Activated CD8-positive, alpha-beta T cell treated with anti-CD3 and anti-CD28 coated beads, Interleukin-2, amount 10 ng/mL, durations not matched to agents 7 days and 5 days (primary cell): ENCODE measurements around the gene NYNRIN. TPM values are rescaled to one million over a fixed set of nuclear protein-coding genes. Genes with fewer than 3 reads are reported as not detected.

Experiments used
- ATAC-seq: fragments of 150-1000 bp; cut with Tn5 transposase; one replicate; pipeline ENCODE4 v1.10.0; 2021; ENCODE audit warnings: moderate library complexity
- CTCF ChIA-PET: fragments of 350-600 bp; sonication (Branson Sonifier 250); formaldehyde crosslinking; loops from one replicate; lab custom pipeline; 2021; ENCODE audit warnings: antibody characterized with exemption; lab: Charles Lee
- POLR2A ChIA-PET: fragments of 350-600 bp; sonication (Branson Sonifier 250); formaldehyde crosslinking; loops from one replicate; lab custom pipeline; 2021; ENCODE audit warnings: antibody characterized with exemption; lab: Charles Lee
- DNase-seq: peaks from one replicate; pipeline ENCODE4 v3.0.0-alpha.2; 2020
- H3K27ac Mint-ChIP-seq: one replicate; pipeline ENCODE4 v1.8.0; 2021; ENCODE audit warnings: mild to moderate bottlenecking, mixed read lengths
- H3K27me3 Mint-ChIP-seq: one replicate; pipeline ENCODE4 v1.8.0; 2021; ENCODE audit warnings: low read depth, mixed read lengths
- H3K36me3 Mint-ChIP-seq: one replicate; pipeline ENCODE4 v1.8.0; 2021; ENCODE audit warnings: low read depth, mixed read lengths
- H3K4me1 Mint-ChIP-seq: one replicate; pipeline ENCODE4 v1.8.0; 2021; ENCODE audit warnings: low read depth, mixed read lengths
- H3K4me3 Mint-ChIP-seq: one replicate; pipeline ENCODE4 v1.8.0; 2021; ENCODE audit warnings: mild to moderate bottlenecking, mixed read lengths
- H3K9me3 Mint-ChIP-seq: one replicate; pipeline ENCODE4 v1.8.0; 2022; ENCODE audit warnings: mixed read lengths; ENCODE audit not compliant: insufficient read depth
- total RNA-seq, 2 experiments: library from RNA; stranded (reverse); gene quantifications; one replicate each; pipeline ENCODE4 v1.2.3, GENCODE V29; 2021

NYNRIN gene
- total RNA-seq, 2 experiments from 2014 or later = 0.21 to 0.52 TPM

DNA sequence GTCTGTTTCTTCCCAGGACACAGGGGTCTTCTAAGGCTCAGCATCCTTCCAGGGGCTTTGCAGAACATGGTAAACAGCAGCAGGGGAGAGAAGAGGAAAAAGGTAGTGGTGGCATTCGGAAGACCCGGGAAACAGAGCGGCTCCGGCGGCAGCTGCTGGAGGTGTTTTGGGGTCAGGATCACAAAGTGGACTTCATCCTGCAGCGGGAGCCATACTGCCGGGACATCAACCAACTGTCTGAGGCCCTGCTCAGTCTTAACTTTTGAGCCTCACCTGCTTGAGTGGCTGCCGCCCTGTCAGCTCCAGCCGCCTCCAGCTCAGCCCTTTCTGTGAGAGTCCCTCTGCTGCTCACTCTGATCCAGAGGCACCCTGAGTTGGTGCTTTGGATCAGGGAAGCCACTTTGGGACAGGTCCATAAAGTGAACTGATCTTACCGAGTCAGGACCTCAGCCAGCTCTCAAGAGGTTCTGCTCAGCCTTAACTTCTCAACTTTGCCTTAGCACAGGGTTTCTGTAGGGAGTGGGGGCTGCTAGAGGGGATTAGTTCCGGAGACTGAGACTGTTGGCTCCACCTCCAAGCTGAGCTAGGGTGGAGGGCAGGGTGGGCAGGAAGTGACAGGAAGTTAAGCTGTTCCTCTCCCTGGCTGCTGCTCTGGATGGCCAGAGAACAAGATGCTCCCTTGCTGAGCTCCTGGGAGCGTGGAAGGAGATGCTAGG, 38.4 kb downstream of the NYNRIN start:
- ATAC-seq (peak; percentile 26), DNase-seq (peak; percentile 53)
- H3K27ac Mint-ChIP-seq = peak overlapping the region; percentile 92
- no peaks in the 10 kb centered on the region for H3K9me3 Mint-ChIP-seq
- peak overlapping the region; percentile 32 for H3K4me3 Mint-ChIP-seq
- ChIA-PET CTCF (interaction anchor here (0.8 to 17.6 kb wide), 23 partner anchors 12 to 296 kb away, joined by 3 to 709 read pairs (median 7); partner anchors contain the start of genes ADCY4, CIDEB, DHRS1 and EMC9), POLR2A (interaction anchor here (1.3 to 2.5 kb wide), 4 partner anchors 103 to 127 kb away, joined by 3 to 16 read pairs (median 6); partner anchors contain the start of gene LTB4R)
- peaks cover 70% of the 10 kb centered on the region for H3K4me1 Mint-ChIP-seq
- H3K27me3 Mint-ChIP-seq = no peaks in the 10 kb centered on the region
- H3K36me3 Mint-ChIP-seq = peaks cover 71% of the 10 kb centered on the region

DNA sequence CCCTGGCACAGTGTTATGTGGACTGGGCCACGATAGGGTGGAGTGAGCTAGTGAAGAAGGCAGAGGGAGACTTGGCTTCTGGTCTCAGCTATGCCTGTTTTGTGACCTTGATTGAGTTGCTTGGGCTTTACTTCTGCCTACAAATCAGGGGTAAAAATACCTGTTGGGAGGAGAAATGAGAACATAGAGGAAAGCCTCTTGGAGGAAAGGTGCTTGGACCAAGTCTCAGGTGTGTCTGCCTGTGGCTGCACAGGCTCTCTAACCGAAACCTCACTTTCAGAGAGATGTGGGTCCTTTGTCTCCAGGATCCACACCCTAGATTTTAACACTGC, 38.9 kb downstream of the NYNRIN start:
- Mint-ChIP-seq H3K4me1 (peaks cover 72% of the 10 kb centered on the region), H3K27ac (peak overlapping the region; percentile 92), H3K4me3 (peak overlapping the region; percentile 32), H3K27me3 (no peaks in the 10 kb centered on the region), H3K9me3 (no peaks in the 10 kb centered on the region), H3K36me3 (peaks cover 74% of the 10 kb centered on the region)
- no peak for ATAC-seq
- ChIA-PET POLR2A (interaction anchor here (2.1 to 2.5 kb wide), 2 partner anchors 104 to 127 kb away, joined by 6 to 16 read pairs; no protein-coding TSS in a partner anchor), CTCF (interaction anchor here (0.8 to 17.6 kb wide), 20 partner anchors 12 to 297 kb away, joined by 3 to 709 read pairs (median 8); partner anchors contain the start of genes ADCY4, CIDEB, DHRS1 and EMC9)
- DNase-seq = peak; percentile 18

DNA sequence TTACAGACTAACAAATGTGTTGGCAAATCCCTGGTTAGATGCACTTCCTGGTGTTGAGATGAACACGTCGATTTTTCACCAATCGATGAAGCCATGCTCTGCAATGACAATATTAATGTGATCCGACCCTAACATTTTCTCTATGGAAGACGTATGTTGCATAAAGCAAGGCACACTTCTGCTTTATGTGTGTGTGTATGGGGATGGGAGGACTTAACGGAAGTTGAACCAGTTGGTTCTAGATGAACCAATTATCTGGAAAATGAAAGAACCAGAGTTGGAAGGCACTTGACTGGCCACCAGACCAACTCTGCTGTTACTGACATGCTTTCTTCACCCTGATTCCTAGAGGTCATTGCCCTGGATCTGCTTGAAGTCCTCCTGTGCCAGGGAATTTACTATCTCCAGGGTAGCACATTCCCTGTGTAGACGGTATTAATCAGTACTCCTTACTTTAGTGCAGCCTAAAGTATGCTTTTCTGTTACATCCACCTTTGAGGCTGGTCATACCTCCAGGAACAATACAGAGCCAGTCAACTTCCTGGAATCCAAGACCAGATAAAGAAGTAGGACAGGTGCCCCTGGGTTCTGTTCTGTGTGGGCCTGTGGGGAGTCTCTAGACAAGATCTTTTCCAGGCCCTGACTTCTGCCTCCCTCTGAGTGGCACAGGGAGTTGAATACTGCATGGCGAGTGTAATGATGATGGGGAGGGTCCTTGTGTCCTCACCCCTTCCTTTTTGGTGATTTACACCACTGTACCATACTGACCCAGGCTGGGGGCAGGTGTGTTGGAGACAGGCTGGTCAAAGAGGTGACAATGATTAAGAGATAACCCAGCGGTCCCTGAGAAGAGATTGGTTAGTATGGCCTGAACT, 39.7 kb downstream of the NYNRIN start:
- DNase-seq = peak; percentile 18
- no peaks in the 10 kb centered on the region for H3K27me3 Mint-ChIP-seq
- POLR2A ChIA-PET = interaction anchor here (2.5 to 5.3 kb wide), 2 partner anchors 8 to 105 kb away, joined by 16 to 77 read pairs; partner anchors contain the start of genes CBLN3 and KHNYN
- CTCF ChIA-PET = interaction anchor here (1.0 to 17.6 kb wide), 10 partner anchors 42 to 196 kb away, joined by 3 to 709 read pairs (median 12); partner anchors contain the start of genes ADCY4, CIDEB, LTB4R and LTB4R2
- H3K27ac Mint-ChIP-seq = peak overlapping the region; percentile 92
- peaks cover 71% of the 10 kb centered on the region for H3K4me1 Mint-ChIP-seq
- no peak for ATAC-seq
- peaks cover 69% of the 10 kb centered on the region for H3K36me3 Mint-ChIP-seq
- no peak overlapping the region for H3K4me3 Mint-ChIP-seq
- no peaks in the 10 kb centered on the region for H3K9me3 Mint-ChIP-seq

DNA sequence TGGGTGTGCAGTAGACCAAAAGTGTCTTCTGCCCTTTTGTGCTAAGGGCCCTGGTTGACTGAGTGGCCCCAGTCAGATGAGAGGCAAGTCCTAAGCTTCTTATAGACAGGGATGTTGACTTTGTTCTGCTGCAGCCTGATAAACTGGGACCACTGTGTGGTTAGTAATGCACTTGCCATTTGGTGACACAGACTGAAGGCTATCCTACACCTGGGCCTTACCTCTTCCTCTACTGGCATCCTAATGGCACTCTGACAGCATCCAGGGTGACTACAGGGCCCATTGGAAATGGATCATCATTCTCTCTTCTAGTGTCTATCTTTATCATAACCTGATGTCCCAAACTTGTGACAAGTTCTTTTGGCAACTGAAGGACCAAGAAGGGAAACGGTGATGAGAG, 40.5 kb downstream of the NYNRIN start:
- ChIA-PET CTCF (interaction anchor here (1.0 to 4.7 kb wide), 4 partner anchors 8 to 224 kb away, joined by 3 to 77 read pairs (median 30); partner anchors contain the start of genes ADCY4, CBLN3, KHNYN and MDP1), POLR2A (interaction anchor here (5.3 kb wide), 1 partner anchor 8 kb away, joined by 77 read pairs; the partner anchor contains the start of genes CBLN3 and KHNYN)
- Mint-ChIP-seq H3K4me3 (no peak overlapping the region), H3K36me3 (peaks cover 66% of the 10 kb centered on the region), H3K9me3 (no peaks in the 10 kb centered on the region), H3K27me3 (no peaks in the 10 kb centered on the region), H3K27ac (peak overlapping the region; percentile 31), H3K4me1 (peaks cover 75% of the 10 kb centered on the region)
- no peak for ATAC-seq
- DNase-seq = peak; percentile 18

DNA sequence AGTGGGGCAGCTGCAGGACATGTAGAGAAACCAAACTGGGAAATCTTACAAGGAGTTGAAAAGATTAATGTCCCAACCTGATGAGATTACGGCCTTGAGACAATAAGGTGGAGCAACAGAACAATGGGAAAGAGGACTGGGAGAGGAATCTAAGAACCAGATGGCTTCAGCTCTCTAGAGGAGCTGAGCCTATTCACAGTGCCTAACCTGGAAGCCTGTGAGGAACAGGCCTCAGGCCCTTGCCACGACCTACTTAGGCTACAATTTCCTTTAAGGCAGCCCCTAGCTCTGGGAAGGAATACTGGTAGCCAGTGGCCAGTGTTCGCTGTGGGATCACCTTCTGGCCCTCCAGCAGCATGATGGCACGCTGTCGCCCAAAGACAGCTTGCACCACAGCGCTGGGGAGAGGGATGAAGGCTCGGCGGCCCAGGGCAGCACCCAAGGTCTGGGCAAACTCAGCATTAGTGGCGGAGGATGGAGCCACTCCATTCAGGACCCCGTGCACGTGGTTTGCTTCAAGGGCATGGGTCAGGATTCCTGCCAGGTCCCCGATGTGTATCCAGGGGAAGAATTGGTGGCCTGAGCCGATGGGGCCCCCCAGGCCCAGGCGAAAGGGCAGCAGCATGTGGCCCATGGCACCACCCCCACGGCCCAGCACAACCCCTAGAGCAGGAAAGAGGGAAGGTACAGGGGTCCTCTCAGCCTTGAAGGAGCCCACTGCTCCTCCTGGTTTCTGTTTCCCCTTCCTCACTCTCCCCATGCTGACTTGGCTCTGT, 41.2 kb downstream of the NYNRIN start:
- peaks cover 64% of the 10 kb centered on the region for H3K36me3 Mint-ChIP-seq
- H3K4me1 Mint-ChIP-seq = peaks cover 75% of the 10 kb centered on the region
- CTCF ChIA-PET = interaction anchor here (1.0 to 4.7 kb wide), 4 partner anchors 9 to 224 kb away, joined by 3 to 77 read pairs (median 30); partner anchors contain the start of genes ADCY4, CBLN3, KHNYN and MDP1
- no peaks in the 10 kb centered on the region for H3K27me3 Mint-ChIP-seq
- no peak overlapping the region for H3K4me3 Mint-ChIP-seq
- ATAC-seq (no peak), DNase-seq (peak; percentile 20)
- H3K9me3 Mint-ChIP-seq = no peaks in the 10 kb centered on the region
- H3K27ac Mint-ChIP-seq = peak overlapping the region; percentile 45
- POLR2A ChIA-PET = interaction anchor here (5.3 kb wide), 1 partner anchor 9 kb away, joined by 77 read pairs; the partner anchor contains the start of genes CBLN3 and KHNYN

DNA sequence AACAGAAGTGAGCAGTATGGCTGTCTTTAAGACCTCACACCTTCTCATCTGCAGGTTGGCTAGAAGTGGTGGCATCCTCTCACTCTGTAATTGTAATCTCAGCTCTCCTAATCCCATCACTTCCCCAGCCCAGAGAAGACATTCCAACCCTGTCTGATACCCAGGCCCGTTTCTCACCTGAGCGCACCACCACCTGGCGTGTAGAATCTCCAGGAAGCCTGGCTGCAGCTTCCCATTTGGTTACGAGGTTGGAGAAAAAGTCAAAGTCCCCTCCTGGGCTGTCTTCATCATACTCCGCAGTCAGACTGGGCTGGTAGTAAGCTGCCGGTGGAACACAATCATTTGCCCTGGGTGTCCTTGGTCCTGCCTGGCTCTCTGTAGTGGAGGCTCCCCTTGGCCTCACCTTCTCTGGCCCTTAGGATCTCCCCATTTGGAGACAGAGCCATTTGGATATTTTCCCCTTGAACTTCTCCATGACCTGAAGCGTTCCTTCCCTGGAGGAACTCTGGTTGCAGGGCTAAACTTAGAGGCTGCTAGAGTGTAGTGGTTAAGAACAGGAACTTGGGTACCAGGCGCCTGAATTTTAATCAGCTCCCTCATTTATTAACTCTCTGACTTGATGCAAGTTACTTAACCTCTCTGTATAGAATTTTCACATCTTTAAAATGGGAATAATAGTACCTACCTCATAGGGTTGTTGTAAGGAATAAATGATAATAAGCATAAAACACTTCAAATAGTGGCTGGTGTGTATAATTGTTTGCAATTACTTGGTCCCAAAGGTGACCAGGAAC, 42.0 kb downstream of the NYNRIN start:
- POLR2A ChIA-PET = interaction anchor here (0.6 to 5.3 kb wide), 7 partner anchors 8 to 288 kb away, joined by 3 to 77 read pairs (median 3); partner anchors contain the start of genes CBLN3, DHRS1, GZMB and KHNYN
- H3K36me3 Mint-ChIP-seq = peaks cover 59% of the 10 kb centered on the region
- peak overlapping the region; percentile 96 for H3K4me3 Mint-ChIP-seq
- peak; percentile 18 for DNase-seq
- peak overlapping the region; percentile 98 for H3K27ac Mint-ChIP-seq
- peaks cover 69% of the 10 kb centered on the region for H3K4me1 Mint-ChIP-seq
- no peaks in the 10 kb centered on the region for H3K27me3 Mint-ChIP-seq
- no peaks in the 10 kb centered on the region for H3K9me3 Mint-ChIP-seq
- CTCF ChIA-PET = interaction anchor here (1.0 to 4.7 kb wide), 8 partner anchors 9 to 269 kb away, joined by 3 to 77 read pairs (median 7); partner anchors contain the start of genes ADCY4, CBLN3, CIDEB and KHNYN
- no peak for ATAC-seq

DNA sequence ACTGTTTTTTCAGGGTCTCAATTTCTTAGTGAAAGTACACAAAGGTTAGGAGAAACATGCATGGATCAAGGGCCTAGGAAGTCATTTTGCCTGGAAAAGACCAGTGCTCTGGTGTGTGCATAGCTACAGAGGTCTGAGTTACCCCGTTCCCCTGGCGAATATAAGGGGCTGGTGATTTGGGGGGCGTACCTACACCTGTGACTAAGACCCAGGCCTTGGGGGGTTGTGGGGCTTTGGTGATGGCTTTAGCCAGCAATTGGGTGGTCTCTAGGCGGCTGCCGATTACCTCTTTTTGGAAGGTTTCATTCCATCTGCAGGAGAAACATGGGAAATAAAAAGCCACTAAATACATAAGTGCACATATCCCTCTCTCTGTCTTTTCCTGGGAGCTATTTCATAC, 42.7 kb downstream of the NYNRIN start:
- peaks cover 63% of the 10 kb centered on the region for H3K4me1 Mint-ChIP-seq

DNA sequence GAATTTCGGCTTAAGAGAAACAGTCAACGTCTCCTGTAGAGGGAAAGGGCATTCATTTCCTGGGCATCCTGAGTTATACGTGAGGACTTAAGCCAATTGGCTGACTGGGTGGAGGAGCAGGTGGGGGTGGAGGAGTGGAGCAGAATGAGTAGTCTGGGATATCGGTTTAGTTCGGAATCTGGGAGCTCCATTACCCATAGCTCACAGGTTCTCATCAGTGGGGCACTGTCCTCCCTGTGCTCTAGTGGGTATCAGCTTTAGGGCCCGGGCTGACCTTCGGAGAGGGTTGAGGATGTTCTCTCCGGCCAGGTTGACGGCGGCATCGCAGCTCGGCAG, 43.1 kb downstream of the NYNRIN start:
- peaks cover 59% of the 10 kb centered on the region for H3K4me1 Mint-ChIP-seq
- ATAC-seq = no peak
- H3K4me3 Mint-ChIP-seq = peak overlapping the region; percentile 96
- ChIA-PET CTCF (interaction anchor here (1.0 to 4.7 kb wide), 9 partner anchors 10 to 268 kb away, joined by 3 to 77 read pairs (median 9); partner anchors contain the start of genes ADCY4, CBLN3, CIDEB and KHNYN), POLR2A (interaction anchor here (0.7 to 5.3 kb wide), 10 partner anchors 9 to 251 kb away, joined by 3 to 77 read pairs (median 3); partner anchors contain the start of genes CBLN3, DHRS1, GZMB and KHNYN)
- no peaks in the 10 kb centered on the region for H3K27me3 Mint-ChIP-seq
- H3K27ac Mint-ChIP-seq = peak overlapping the region; percentile 98
- peaks cover 53% of the 10 kb centered on the region for H3K36me3 Mint-ChIP-seq
- no peaks in the 10 kb centered on the region for H3K9me3 Mint-ChIP-seq
- DNase-seq = peak; percentile 26

More for the DNA sequence above, 42.7 kb downstream of the NYNRIN start:
- Mint-ChIP-seq H3K27me3 (no peaks in the 10 kb centered on the region), H3K4me3 (peak overlapping the region; percentile 96), H3K9me3 (no peaks in the 10 kb centered on the region), H3K36me3 (peaks cover 56% of the 10 kb centered on the region), H3K27ac (peak overlapping the region; percentile 98)
- ATAC-seq = no peak
- DNase-seq = peak; percentile 20
- ChIA-PET CTCF (interaction anchor here (1.0 to 4.7 kb wide), 9 partner anchors 10 to 269 kb away, joined by 3 to 77 read pairs (median 9); partner anchors contain the start of genes ADCY4, CBLN3, CIDEB and KHNYN), POLR2A (interaction anchor here (0.6 to 5.3 kb wide), 11 partner anchors 8 to 288 kb away, joined by 3 to 77 read pairs (median 3); partner anchors contain the start of genes CBLN3, DHRS1, GZMB and KHNYN)

DNA sequence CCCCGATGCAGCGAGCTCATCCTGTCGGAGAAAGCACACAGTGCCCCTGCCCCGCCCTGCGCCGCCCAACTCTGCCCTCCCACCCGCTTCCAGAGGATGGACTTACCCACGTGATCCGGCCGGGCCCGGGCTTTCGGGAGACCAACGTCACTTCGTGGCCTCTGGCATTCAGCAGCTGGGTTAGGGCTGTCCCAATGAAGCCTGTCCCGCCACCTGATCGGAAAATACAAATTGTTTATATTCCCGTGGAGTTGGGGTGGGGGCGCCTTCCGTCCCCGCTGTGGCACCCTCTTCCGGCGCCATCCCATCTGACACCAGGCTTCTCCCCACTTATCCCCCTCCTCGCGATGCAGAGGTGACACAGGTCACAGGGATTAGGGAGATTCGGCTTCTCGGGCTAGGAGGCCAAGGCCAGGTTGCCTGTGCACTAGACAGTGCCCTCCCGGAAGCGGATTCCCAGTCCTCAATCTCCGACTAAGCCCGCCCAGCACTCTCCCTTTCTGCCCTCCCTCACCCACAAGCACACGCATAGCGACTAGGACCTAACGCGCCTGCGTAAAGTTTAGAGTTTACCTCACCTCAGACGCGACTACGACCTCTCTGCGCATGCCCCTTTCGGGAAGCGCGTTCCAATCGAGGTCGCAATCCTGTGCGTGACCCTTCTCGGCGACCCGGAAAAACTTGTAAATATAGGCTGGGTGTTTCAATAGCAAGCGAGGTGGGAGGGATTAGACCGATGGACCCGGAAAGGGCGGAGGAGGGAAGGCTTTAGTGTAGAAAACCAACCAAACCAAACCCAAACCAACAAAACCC, 43.6 kb downstream of the NYNRIN start, which contains the start of gene SDR39U1:
Gene SDR39U1, minus strand, starts transcription at position 537 of the 813 bp plus-strand sequence. Its CDS starts 7 bp downstream, at position 530.
- POLR2A ChIA-PET = interaction anchor here (0.6 to 5.3 kb wide), 12 partner anchors 8 to 496 kb away, joined by 3 to 77 read pairs (median 3); partner anchors contain the start of genes CBLN3, CHMP4A, DHRS1 and KHNYN
- DNase-seq = peak; percentile 99

More for the DNA sequence above, 43.6 kb downstream of the NYNRIN start, which contains the start of gene SDR39U1:
- CTCF ChIA-PET = interaction anchor here (0.8 to 4.7 kb wide), 11 partner anchors 11 to 268 kb away, joined by 3 to 77 read pairs (median 4); partner anchors contain the start of genes ADCY4, CBLN3, CIDEB and KHNYN
- peaks cover 47% of the 10 kb centered on the region for H3K36me3 Mint-ChIP-seq
- ATAC-seq = peak; percentile 91
- H3K4me1 Mint-ChIP-seq = peaks cover 54% of the 10 kb centered on the region
- peak within 1 kb of the TSS; percentile 96 for H3K4me3 Mint-ChIP-seq
- no peaks in the 10 kb centered on the region for H3K9me3 Mint-ChIP-seq
- H3K27me3 Mint-ChIP-seq = no peaks in the 10 kb centered on the region
- H3K27ac Mint-ChIP-seq = peak within 1 kb of the TSS; percentile 98
